Lower leg skin (tissue), 3 donors: ENCODE measurements around the gene AFF4.

Experiments
- POLR2A ChIP-seq, 2 donors: fragments of 450-650 bp; IDR thresholded peaks; one replicate each; pipeline ENCODE4 v1.6.1; 2016 to 2017; ENCODE audit warnings: antibody characterized with exemption in 2 of 2, mild to moderate bottlenecking in 1 of 2, moderate library complexity in 1 of 2
- TF ChIP-seq, protein P1 (sequence below), 3 donors: fragments of 450-650 bp; IDR thresholded peaks; one replicate each; pipeline ENCODE4 v1.5.1; 2016; ENCODE audit warnings: antibody characterized with exemption in 3 of 3, mild to moderate bottlenecking in 3 of 3, moderate library complexity in 2 of 3

DNA sequence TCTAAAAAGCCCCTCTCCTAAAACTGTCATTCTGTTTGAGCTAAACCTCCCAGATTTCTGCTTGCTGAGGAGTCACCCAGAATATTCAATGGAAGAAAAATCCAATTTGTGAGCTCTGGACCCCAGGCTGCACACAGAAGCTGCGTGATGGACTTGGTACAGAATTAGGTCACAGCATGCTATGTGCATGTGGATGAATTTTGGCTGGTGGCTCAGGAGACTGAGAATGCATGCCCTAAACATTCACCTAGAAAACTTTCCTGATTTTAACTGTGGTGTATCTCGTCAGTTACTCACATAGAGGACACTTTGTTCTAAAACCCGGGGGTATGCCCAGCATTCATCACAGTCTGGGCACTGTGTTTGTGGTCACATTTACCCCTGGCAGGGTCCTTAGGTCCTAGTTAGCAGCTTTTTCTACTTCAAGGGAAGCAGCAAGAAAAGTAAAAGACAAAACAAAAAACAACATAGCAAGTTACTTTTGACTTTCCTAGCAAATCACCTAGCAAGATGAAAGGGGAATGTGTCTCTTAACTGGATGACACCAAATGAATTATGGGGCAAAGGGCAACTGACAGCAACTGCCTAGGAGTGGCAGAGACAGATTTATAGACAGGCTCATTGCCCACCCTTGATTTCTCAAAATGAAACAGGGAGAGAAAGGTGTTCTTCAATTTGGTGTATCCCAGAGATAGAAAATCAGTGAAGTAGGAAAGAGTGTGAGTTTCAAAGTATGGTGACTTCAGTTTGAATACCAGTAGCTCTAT, 124.7 kb downstream of the AFF4 start:
- TF ChIP-seq, protein P1, sequence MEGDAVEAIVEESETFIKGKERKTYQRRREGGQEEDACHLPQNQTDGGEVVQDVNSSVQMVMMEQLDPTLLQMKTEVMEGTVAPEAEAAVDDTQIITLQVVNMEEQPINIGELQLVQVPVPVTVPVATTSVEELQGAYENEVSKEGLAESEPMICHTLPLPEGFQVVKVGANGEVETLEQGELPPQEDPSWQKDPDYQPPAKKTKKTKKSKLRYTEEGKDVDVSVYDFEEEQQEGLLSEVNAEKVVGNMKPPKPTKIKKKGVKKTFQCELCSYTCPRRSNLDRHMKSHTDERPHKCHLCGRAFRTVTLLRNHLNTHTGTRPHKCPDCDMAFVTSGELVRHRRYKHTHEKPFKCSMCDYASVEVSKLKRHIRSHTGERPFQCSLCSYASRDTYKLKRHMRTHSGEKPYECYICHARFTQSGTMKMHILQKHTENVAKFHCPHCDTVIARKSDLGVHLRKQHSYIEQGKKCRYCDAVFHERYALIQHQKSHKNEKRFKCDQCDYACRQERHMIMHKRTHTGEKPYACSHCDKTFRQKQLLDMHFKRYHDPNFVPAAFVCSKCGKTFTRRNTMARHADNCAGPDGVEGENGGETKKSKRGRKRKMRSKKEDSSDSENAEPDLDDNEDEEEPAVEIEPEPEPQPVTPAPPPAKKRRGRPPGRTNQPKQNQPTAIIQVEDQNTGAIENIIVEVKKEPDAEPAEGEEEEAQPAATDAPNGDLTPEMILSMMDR (IDR thresholded peaks at IDR 0.05), result no peak
- TF ChIP-seq POLR2A (IDR thresholded peaks at IDR 0.05), result no peak
